Neuronal stem cell (in vitro differentiated cells): ENCODE measurements around the gene DENND1B.
A peak's percentile ranks its signal among the peaks of the same experiment; 100 is the strongest.

Experiments
- DNase-seq: peaks from one replicate; pipeline ENCODE4 v3.0.0-alpha.2; 2013; ENCODE audit warnings: low spot score
- H2AFZ ChIP-seq: one replicate; pipeline ENCODE4 v1.6.1; 2013; ENCODE audit warnings: mild to moderate bottlenecking, low read length, inconsistent platforms
- H2AK5ac ChIP-seq: 2 replicates; pipeline ENCODE4 v1.6.1; 2013; ENCODE audit warnings: low read depth, mild to moderate bottlenecking, inconsistent platforms, low read length, moderate library complexity, mixed read lengths
- H2BK120ac ChIP-seq: 2 replicates; pipeline ENCODE4 v1.6.1; 2013; ENCODE audit warnings: low read depth, mild to moderate bottlenecking, inconsistent platforms, low read length, moderate library complexity, mixed read lengths
- H2BK12ac ChIP-seq: one replicate; pipeline ENCODE4 v1.6.1; 2013; ENCODE audit warnings: low read length, inconsistent platforms
- H2BK15ac ChIP-seq: 2 replicates; pipeline ENCODE4 v1.6.1; 2013; ENCODE audit warnings: mild to moderate bottlenecking, low read length, inconsistent platforms, mixed read lengths
- H2BK5ac ChIP-seq: one replicate; pipeline ENCODE4 v1.6.1; 2013; ENCODE audit warnings: inconsistent platforms, mild to moderate bottlenecking, low read length, moderate library complexity
- H3K14ac ChIP-seq: one replicate; pipeline ENCODE4 v1.6.1; 2013; ENCODE audit warnings: low read length, inconsistent platforms
- H3K18ac ChIP-seq: 2 replicates; pipeline ENCODE4 v1.6.1; 2013; ENCODE audit warnings: low read length, inconsistent platforms
- H3K23ac ChIP-seq: 2 replicates; pipeline ENCODE4 v1.6.1; 2013; ENCODE audit warnings: low read depth, mild to moderate bottlenecking, mixed read lengths, low read length, inconsistent platforms; ENCODE audit not compliant: poor library complexity
- H3K27ac ChIP-seq: replicated peaks from 3 replicates; pipeline ENCODE4 v1.5.1; 2013; ENCODE audit warnings: low read length, inconsistent platforms
- H3K27me3 ChIP-seq, 3 experiments: 2 replicates each; pipeline ENCODE4 v1.6.1; 2013; ENCODE audit warnings: low read length in 3 of 3, mild to moderate bottlenecking in 2 of 3, inconsistent platforms in 1 of 3, low read depth in 1 of 3, mixed read lengths in 1 of 3, moderate library complexity in 1 of 3; ENCODE audit not compliant: control insufficient read depth in 3 of 3, insufficient read depth in 3 of 3
- H3K36me3 ChIP-seq, 2 donors: replicated peaks in 1 of 2; 2 replicates each; pipeline ENCODE4 v1.6.1; 2013; ENCODE audit warnings: low read length in 2 of 2; ENCODE audit not compliant: control insufficient read depth in 2 of 2, insufficient read depth in 2 of 2
- H3K4ac ChIP-seq: 2 replicates; pipeline ENCODE4 v1.6.1; 2013; ENCODE audit warnings: inconsistent platforms, mild to moderate bottlenecking, low read length, moderate library complexity
- H3K4me1 ChIP-seq, 2 donors: 1 replicate in 1 of 2; 2 replicates in 1 of 2; pipeline ENCODE4 v1.6.1; 2013; ENCODE audit warnings: low read length in 2 of 2, low read depth in 1 of 2; ENCODE audit not compliant: control insufficient read depth in 2 of 2, insufficient read depth in 1 of 2
- H3K4me2 ChIP-seq: one replicate; pipeline ENCODE4 v1.6.1; 2013; ENCODE audit warnings: mild to moderate bottlenecking, low read length, inconsistent platforms; ENCODE audit not compliant: insufficient read depth, poor library complexity, severe bottlenecking
- H3K4me3 ChIP-seq, 2 donors: 2 replicates each; pipeline ENCODE4 v1.5.1; 2013; ENCODE audit warnings: low read length in 2 of 2, mild to moderate bottlenecking in 2 of 2, inconsistent platforms in 1 of 2, moderate library complexity in 1 of 2
- H3K79me1 ChIP-seq: one replicate; pipeline ENCODE4 v1.6.1; 2013; ENCODE audit warnings: low read depth, mild to moderate bottlenecking, inconsistent platforms, low read length, moderate library complexity
- H3K9ac ChIP-seq: one replicate; pipeline ENCODE4 v1.6.1; 2013; ENCODE audit warnings: mild to moderate bottlenecking, low read depth, low read length, inconsistent platforms; ENCODE audit not compliant: poor library complexity
- H3K9me3 ChIP-seq, 2 donors: replicated peaks in 1 of 2; 2 replicates each; pipeline versions ENCODE3 to v1.6.1; 2013; ENCODE audit warnings: low read length in 2 of 2, mild to moderate bottlenecking in 2 of 2, inconsistent platforms in 1 of 2, low read depth in 1 of 2, mixed read lengths in 1 of 2, moderate library complexity in 1 of 2; ENCODE audit not compliant: control insufficient read depth in 2 of 2, insufficient read depth in 1 of 2
- H4K8ac ChIP-seq: one replicate; pipeline ENCODE4 v1.6.1; 2013; ENCODE audit warnings: low read depth, mild to moderate bottlenecking, inconsistent platforms, low read length, moderate library complexity
- H4K91ac ChIP-seq: one replicate; pipeline ENCODE4 v1.6.1; 2013; ENCODE audit warnings: low read length, low read depth, mild to moderate bottlenecking, inconsistent platforms; ENCODE audit not compliant: poor library complexity
- WGBS, 2 donors: extraction: QIAGEN DNeasy Blood & Tissue Kit; methylation state at CpG; one replicate each; pipeline ENCODE4 v1.1.7; 2013; ENCODE audit warnings: missing lambda C conversion rate in 2 of 2, mixed read lengths in 1 of 2; ENCODE audit not compliant: insufficient read length in 2 of 2, insufficient replicate concordance in 1 of 2; ENCODE audit errors: extremely low coverage in 2 of 2; 5-methylcytosine and 5-hydroxymethylcytosine counted together

The DENND1B gene

GRCh38 chr1:197677752-197678295 lies 97.5 kb downstream of the DENND1B start:
- Histone ChIP-seq H3K27ac (no peak overlapping the region), H3K4me1 (peaks cover 2 to 6% of the 10 kb centered on the region in 2 donors), H2BK12ac (no peak overlapping the region), H4K8ac (no peak overlapping the region), H2AK5ac (no peak overlapping the region), H2BK5ac (no peak overlapping the region), H3K9ac (no peak overlapping the region), H2AFZ (no peak overlapping the region), H3K4me2 (no peak overlapping the region), H3K18ac (no peak overlapping the region), H3K27me3 (no peaks in the 10 kb centered on the region), H3K4me3 (no peak overlapping the region), H3K79me1 (no peaks in the 10 kb centered on the region), H3K4ac (no peak overlapping the region), H3K36me3 (no peaks in the 10 kb centered on the region), H3K9me3 (no peaks in the 10 kb centered on the region), H3K23ac (no peak overlapping the region), H2BK120ac (no peak overlapping the region), H3K14ac (no peak overlapping the region), H2BK15ac (no peak overlapping the region), H4K91ac (no peak overlapping the region)
- no CpG with 5 or more reads among the region's 4 CpGs for WGBS, 2 donors
- DNase-seq = no peak

GRCh38 chr1:197677313-197677712 lies 98.0 kb downstream of the DENND1B start:
- Histone ChIP-seq H3K9ac (no peak overlapping the region), H3K4me3 (no peak overlapping the region), H4K8ac (no peak overlapping the region)

GRCh38 chr1:197675583-197676208 lies 99.6 kb downstream of the DENND1B start:
- Histone ChIP-seq H3K14ac (no peak overlapping the region), H3K4ac (no peak overlapping the region), H2BK15ac (no peak overlapping the region), H3K79me1 (no peaks in the 10 kb centered on the region), H3K9me3 (no peaks in the 10 kb centered on the region), H3K4me3 (no peak overlapping the region), H4K8ac (no peak overlapping the region), H2AK5ac (no peak overlapping the region), H2AFZ (no peak overlapping the region), H3K18ac (no peak overlapping the region), H3K4me2 (no peak overlapping the region), H3K27ac (no peak overlapping the region), H3K4me1 (peaks cover 2 to 6% of the 10 kb centered on the region in 2 donors), H2BK12ac (no peak overlapping the region), H3K36me3 (no peaks in the 10 kb centered on the region), H3K23ac (no peak overlapping the region), H3K9ac (no peak overlapping the region), H2BK5ac (no peak overlapping the region), H4K91ac (no peak overlapping the region), H3K27me3 (no peaks in the 10 kb centered on the region), H2BK120ac (no peak overlapping the region)
- no peak for DNase-seq
- no CpG with 5 or more reads among the region's 5 CpGs for WGBS, 2 donors

More at GRCh38 chr1:197677313-197677712, 98.0 kb downstream of the DENND1B start:
- peaks cover 2 to 6% of the 10 kb centered on the region in 2 donors for H3K4me1 ChIP-seq
- H3K14ac ChIP-seq = no peak overlapping the region
- no peaks in the 10 kb centered on the region for H3K79me1 ChIP-seq
- no peaks in the 10 kb centered on the region for H3K9me3 ChIP-seq
- WGBS, 2 donors = no CpG with 5 or more reads among the region's 3 CpGs
- H4K91ac ChIP-seq = no peak overlapping the region
- no peaks in the 10 kb centered on the region for H3K27me3 ChIP-seq
- no peak overlapping the region for H3K4ac ChIP-seq
- no peak overlapping the region for H3K18ac ChIP-seq
- H2BK120ac ChIP-seq = no peak overlapping the region
- no peak overlapping the region for H3K4me2 ChIP-seq
- H2AK5ac ChIP-seq = no peak overlapping the region
- no peak overlapping the region for H2BK5ac ChIP-seq
- no peak overlapping the region for H3K23ac ChIP-seq
- no peak for DNase-seq
- H2BK12ac ChIP-seq = no peak overlapping the region
- H2AFZ ChIP-seq = no peak overlapping the region
- no peak overlapping the region for H2BK15ac ChIP-seq
- no peak overlapping the region for H3K27ac ChIP-seq
- no peaks in the 10 kb centered on the region for H3K36me3 ChIP-seq

DNA sequence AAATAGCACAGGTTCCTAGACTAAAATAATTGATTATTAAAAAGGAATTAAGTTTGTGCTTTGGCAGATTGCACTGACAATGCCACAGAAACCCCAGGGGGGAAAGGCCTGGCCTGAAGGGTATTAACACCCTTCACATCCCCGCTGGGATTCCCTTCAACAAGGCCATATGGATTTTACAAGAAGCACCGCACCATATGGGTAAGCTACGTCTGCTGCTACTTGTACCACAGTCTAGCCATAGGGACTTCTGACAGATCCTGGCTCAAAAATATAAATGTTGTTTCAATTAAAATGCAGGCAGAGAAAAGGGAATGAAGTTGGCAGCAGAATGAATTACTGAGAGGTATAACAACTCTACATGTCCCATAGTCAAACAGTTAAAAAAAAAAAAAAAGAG lies 101.0 kb downstream of the DENND1B start:
- H4K8ac ChIP-seq = no peak overlapping the region
- no peak overlapping the region for H2AK5ac ChIP-seq
- no peak overlapping the region for H2BK5ac ChIP-seq
- peak; percentile 39 for DNase-seq
- H3K23ac ChIP-seq = no peak overlapping the region
- H3K18ac ChIP-seq = no peak overlapping the region
- H3K27ac ChIP-seq = no peak overlapping the region
- WGBS, 2 donors = no CpG with 5 or more reads among the region's 3 CpGs
- H3K36me3 ChIP-seq = no peaks in the 10 kb centered on the region
- peak overlapping the region; percentile 43 for H2AFZ ChIP-seq
- no peak overlapping the region for H3K9ac ChIP-seq
- no peak overlapping the region for H3K4me3 ChIP-seq
- no peaks in the 10 kb centered on the region for H3K9me3 ChIP-seq
- H3K4me2 ChIP-seq = peak overlapping the region; percentile 26
- H3K14ac ChIP-seq = no peak overlapping the region
- H2BK120ac ChIP-seq = no peak overlapping the region
- H3K4me1 ChIP-seq = peaks cover 2 to 6% of the 10 kb centered on the region in 2 donors
- H3K4ac ChIP-seq = no peak overlapping the region
- no peak overlapping the region for H2BK15ac ChIP-seq
- H4K91ac ChIP-seq = no peak overlapping the region
- no peaks in the 10 kb centered on the region for H3K27me3 ChIP-seq
- H3K79me1 ChIP-seq = no peaks in the 10 kb centered on the region
- no peak overlapping the region for H2BK12ac ChIP-seq
